ENCODE measurements around the gene NLRP1.
A peak's percentile ranks its signal among the peaks of the same experiment; 100 is the strongest.

NLRP1 gene

DNA sequence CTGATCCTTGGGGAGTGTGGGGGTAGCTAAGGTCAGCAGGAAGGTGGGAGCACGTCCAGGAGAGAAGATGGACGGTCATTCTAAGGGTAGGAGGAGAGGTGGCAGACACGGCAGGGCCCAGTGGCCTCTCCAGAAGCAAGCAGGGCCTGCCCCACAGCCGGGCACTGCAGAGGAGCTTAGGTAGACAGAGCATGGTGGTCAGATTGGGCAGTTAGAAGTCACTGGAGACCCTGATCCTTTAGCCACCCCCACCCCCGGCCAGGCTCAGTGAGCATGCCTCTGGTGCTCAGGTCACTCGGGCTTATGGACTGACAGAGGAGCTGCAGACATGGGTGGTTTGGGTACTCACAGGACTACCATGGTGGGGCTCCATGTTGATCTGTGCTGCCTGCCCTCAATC, 26.3 kb downstream of the NLRP1 start:
- Histone ChIP-seq H3K27ac (ENCODE audit: low read length) (no peak overlapping the region), H3K4me3 (ENCODE audit: low read length) (no peak overlapping the region), H2AFZ (ENCODE audit: low read depth, low read length) (no peak overlapping the region), H3K27me3 (ENCODE audit: low read depth, low read length) (no peaks in the 10 kb centered on the region), H4K20me1 (ENCODE audit: insufficient read depth, low read length) (no peaks in the 10 kb centered on the region), H3K79me2 (ENCODE audit: low read length) (no peaks in the 10 kb centered on the region), H3K36me3 (replicated peaks; ENCODE audit: low read depth, low read length) (no peaks in the 10 kb centered on the region), H3K4me2 (ENCODE audit: low read length) (no peak overlapping the region), H3K9me3 (ENCODE audit: insufficient read depth, low read length) (no peaks in the 10 kb centered on the region), H3K4me1 (ENCODE audit: low read length) (peaks cover 7% of the 10 kb centered on the region), H3K9ac (ENCODE audit: low read length) (no peak overlapping the region)
- TF ChIP-seq EZH2phosphoT487 (IDR thresholded peaks at IDR 0.05; ENCODE audit: low read depth), result no peak
- TF ChIP-seq, protein P1, sequence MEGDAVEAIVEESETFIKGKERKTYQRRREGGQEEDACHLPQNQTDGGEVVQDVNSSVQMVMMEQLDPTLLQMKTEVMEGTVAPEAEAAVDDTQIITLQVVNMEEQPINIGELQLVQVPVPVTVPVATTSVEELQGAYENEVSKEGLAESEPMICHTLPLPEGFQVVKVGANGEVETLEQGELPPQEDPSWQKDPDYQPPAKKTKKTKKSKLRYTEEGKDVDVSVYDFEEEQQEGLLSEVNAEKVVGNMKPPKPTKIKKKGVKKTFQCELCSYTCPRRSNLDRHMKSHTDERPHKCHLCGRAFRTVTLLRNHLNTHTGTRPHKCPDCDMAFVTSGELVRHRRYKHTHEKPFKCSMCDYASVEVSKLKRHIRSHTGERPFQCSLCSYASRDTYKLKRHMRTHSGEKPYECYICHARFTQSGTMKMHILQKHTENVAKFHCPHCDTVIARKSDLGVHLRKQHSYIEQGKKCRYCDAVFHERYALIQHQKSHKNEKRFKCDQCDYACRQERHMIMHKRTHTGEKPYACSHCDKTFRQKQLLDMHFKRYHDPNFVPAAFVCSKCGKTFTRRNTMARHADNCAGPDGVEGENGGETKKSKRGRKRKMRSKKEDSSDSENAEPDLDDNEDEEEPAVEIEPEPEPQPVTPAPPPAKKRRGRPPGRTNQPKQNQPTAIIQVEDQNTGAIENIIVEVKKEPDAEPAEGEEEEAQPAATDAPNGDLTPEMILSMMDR (IDR thresholded peaks at IDR 0.05; ENCODE audit: low read depth, low read length), result no peak

DNA sequence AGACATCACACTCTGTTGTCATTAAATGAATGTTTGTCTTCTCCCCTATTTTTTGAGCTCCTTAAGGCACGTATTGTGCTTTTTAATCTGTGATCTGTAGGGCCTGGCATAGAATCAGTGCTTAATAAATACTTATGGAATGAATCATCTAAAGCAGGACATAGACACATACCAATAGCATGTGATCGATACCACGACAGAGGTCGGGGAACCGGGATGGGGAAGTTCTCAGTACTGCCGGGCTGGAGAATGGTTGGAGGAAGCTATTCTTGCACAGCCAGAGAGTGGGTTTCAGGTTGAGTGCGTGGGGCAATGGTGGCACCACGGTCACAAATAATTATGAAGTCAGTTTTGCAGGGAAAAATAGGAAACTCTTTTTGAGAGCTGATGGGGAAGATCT, 26.8 kb downstream of the NLRP1 start:
- Histone ChIP-seq H4K20me1 (ENCODE audit: insufficient read depth, low read length) (no peaks in the 10 kb centered on the region), H3K9ac (ENCODE audit: low read length) (no peak overlapping the region)
- TF ChIP-seq, protein P1 (IDR thresholded peaks at IDR 0.05; ENCODE audit: low read depth, low read length), result no peak
- TF ChIP-seq EZH2phosphoT487 (IDR thresholded peaks at IDR 0.05; ENCODE audit: low read depth), result no peak

DNA sequence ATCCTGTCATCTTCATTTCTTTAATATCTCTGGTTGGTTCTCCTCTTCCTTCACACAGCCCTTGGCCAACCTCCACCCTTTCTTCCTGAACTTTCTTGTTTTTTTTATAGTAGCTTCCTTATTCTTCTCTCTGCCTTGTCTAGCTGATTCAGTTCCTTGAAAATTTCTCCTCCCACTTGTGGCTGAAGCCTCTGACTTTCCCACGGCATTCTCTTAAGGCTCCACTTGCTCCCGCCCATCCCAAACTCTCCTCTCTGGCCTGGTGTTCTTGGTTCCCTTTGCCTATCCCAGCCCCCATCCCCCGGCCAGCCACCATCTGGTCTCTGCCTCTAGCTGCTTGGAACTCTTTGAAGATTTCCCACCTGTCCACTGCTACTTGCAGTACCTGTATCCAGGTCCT, 29.1 kb downstream of the NLRP1 start:
- no peak overlapping the region for H3K4me3 ChIP-seq (ENCODE audit: low read length)
- no peak overlapping the region for H3K4me2 ChIP-seq (ENCODE audit: low read length)
- H3K79me2 ChIP-seq (ENCODE audit: low read length), result no peaks in the 10 kb centered on the region
- H3K27me3 ChIP-seq (ENCODE audit: low read depth, low read length), result no peaks in the 10 kb centered on the region
- H3K27ac ChIP-seq (ENCODE audit: low read length), result no peak overlapping the region
- no peaks in the 10 kb centered on the region for H4K20me1 ChIP-seq (ENCODE audit: insufficient read depth, low read length)
- no peaks in the 10 kb centered on the region for H3K36me3 ChIP-seq (replicated peaks; ENCODE audit: low read depth, low read length)
- H3K9ac ChIP-seq (ENCODE audit: low read length), result no peak overlapping the region
- no peak overlapping the region for H2AFZ ChIP-seq (ENCODE audit: low read depth, low read length)
- H3K9me3 ChIP-seq (ENCODE audit: insufficient read depth, low read length), result no peaks in the 10 kb centered on the region
- H3K4me1 ChIP-seq (ENCODE audit: low read length), result peaks cover 7% of the 10 kb centered on the region
- no peak for TF ChIP-seq EZH2phosphoT487 (IDR thresholded peaks at IDR 0.05; ENCODE audit: low read depth)
- TF ChIP-seq, protein P1 (IDR thresholded peaks at IDR 0.05; ENCODE audit: low read depth, low read length), result no peak

More for the DNA sequence above, 26.8 kb downstream of the NLRP1 start:
- Histone ChIP-seq H2AFZ (ENCODE audit: low read depth, low read length) (no peak overlapping the region), H3K4me2 (ENCODE audit: low read length) (peak overlapping the region; percentile 34), H3K9me3 (ENCODE audit: insufficient read depth, low read length) (no peaks in the 10 kb centered on the region), H3K79me2 (ENCODE audit: low read length) (no peaks in the 10 kb centered on the region), H3K4me1 (ENCODE audit: low read length) (peaks cover 7% of the 10 kb centered on the region), H3K36me3 (replicated peaks; ENCODE audit: low read depth, low read length) (no peaks in the 10 kb centered on the region), H3K4me3 (ENCODE audit: low read length) (no peak overlapping the region), H3K27ac (ENCODE audit: low read length) (no peak overlapping the region), H3K27me3 (ENCODE audit: low read depth, low read length) (no peaks in the 10 kb centered on the region)

DNA sequence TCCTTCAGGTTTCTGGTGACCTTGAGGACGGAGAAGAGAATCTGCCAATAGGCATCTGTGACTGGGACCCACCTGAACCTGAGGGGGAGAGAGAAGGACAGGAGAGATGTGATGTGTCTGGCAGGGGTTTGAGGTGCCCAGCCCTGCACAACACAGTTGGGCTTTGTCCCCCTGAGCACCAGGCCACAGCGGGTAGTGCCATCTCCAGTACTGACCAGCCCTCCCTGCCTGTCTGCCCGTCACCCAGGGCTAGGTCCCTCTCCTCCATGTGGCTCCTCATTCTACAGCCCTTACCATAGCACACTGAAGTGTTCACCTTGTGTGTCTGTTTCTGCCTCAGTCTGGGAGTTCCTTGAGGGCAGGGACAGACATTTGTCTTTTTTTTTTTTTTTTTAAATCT, 30.8 kb downstream of the NLRP1 start:
- no peak overlapping the region for H3K4me3 ChIP-seq (ENCODE audit: low read length)
- H3K4me1 ChIP-seq (ENCODE audit: low read length), result peaks cover 7% of the 10 kb centered on the region
- H3K4me2 ChIP-seq (ENCODE audit: low read length), result no peak overlapping the region
- no peaks in the 10 kb centered on the region for H3K9me3 ChIP-seq (ENCODE audit: insufficient read depth, low read length)
- no peaks in the 10 kb centered on the region for H3K36me3 ChIP-seq (replicated peaks; ENCODE audit: low read depth, low read length)
- no peaks in the 10 kb centered on the region for H3K79me2 ChIP-seq (ENCODE audit: low read length)
- no peaks in the 10 kb centered on the region for H4K20me1 ChIP-seq (ENCODE audit: insufficient read depth, low read length)
- H3K9ac ChIP-seq (ENCODE audit: low read length), result no peak overlapping the region
- H2AFZ ChIP-seq (ENCODE audit: low read depth, low read length), result no peak overlapping the region
- H3K27me3 ChIP-seq (ENCODE audit: low read depth, low read length), result no peaks in the 10 kb centered on the region
- H3K27ac ChIP-seq (ENCODE audit: low read length), result no peak overlapping the region
- no peak for TF ChIP-seq EZH2phosphoT487 (IDR thresholded peaks at IDR 0.05; ENCODE audit: low read depth)
- TF ChIP-seq, protein P1 (IDR thresholded peaks at IDR 0.05; ENCODE audit: low read depth, low read length), result no peak

All from OCI-LY3 (cell line).